Measurements from ENCODE around the gene ZNF273.
A peak's percentile ranks its signal among the peaks of the same experiment; 100 is the strongest.
"Not testable (repeated sequence)": the region's sequence is repeated elsewhere in the genome, so short reads cannot be mapped to it uniquely, and the experiment has no call there.

ZNF273 gene

GRCh38 chr7:64947252-64948000 lies 44.4 kb downstream of the ZNF273 start:
- peak; percentile 43 for DNase-seq

DNA sequence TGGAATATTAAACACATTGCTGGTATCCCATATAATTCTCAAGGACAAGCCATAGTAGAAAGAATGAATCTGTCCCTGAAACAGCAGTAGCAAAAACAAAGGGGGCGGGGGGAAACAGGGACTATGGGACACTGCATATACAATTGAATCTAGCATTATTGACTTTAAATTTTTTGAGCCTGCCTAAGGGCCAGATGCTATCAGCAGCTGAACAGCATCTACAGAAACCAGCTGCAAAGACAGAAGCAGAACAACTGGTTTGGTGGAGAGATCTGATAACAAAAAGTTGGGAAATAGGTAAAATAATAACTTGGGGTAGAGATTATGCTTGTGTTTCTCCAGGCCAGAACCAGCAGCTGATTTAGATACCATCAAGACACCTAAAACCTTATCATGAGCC lies 45.7 kb downstream of the ZNF273 start:
- DNase-seq, result not testable (repeated sequence)

- not testable (repeated sequence) for DNase-seq
Observed at GRCh38 chr7:64950673-64951072, 47.6 kb downstream of the ZNF273 start.

DNA sequence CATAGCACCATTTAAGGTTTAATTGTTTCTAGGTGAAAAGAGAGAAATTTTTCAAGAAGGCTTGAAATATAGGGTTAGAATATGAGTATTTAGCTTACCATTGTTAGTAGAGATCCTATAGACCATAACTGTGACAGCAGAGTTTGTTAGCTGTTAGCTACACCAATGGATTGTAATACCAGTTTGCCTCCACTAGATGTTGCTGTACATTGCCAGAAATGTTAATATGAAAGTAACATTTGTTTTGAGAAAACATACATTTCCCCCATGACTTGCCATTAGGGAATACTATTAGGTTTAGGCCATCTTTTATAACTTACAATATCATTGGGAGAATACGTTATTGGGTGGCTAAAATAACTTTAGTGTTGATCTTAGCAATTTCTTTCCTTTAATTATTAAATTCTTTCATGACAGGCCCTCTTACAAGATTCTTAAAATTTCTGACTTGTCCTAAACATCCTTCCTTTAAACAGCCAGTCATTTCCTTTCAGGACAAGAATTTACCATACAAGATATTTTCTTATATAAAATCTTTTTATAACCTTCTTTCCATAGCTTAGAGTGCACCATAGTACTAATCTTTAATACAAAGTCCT lies 48.3 kb downstream of the ZNF273 start:
- DNase-seq, result peak; percentile 81

GRCh38 chr7:64959072-64959747 lies 56.1 kb downstream of the ZNF273 start:
- DNase-seq, result no peak

GRCh38 chr7:64965594-64965993 lies 62.5 kb downstream of the ZNF273 start:
- no peak for DNase-seq

- DNase-seq, result no peak
Observed at GRCh38 chr7:64978497-64979203, 75.6 kb downstream of the ZNF273 start.

All from hematopoietic multipotent progenitor cell treated with erythropoietin and hydrocortisone succinate and interleukin-3 and kit ligand, for 4 days (in vitro differentiated cells).